Spleen (tissue), 7 donors: Measurements from ENCODE around the gene ABCC2.

Source experiments
- POLR2A ChIP-seq, 3 donors: fragments of 450-650 bp; IDR thresholded peaks; one replicate each; pipeline ENCODE4 v1.5.1; 2017; ENCODE audit warnings: antibody characterized with exemption in 3 of 3, mild to moderate bottlenecking in 1 of 3
- POLR2AphosphoS5 ChIP-seq, 3 donors: sonication (generic); formaldehyde crosslinking; IDR thresholded peaks; one replicate each; pipeline ENCODE4 v1.5.1; 2017; ENCODE audit warnings: antibody characterized with exemption in 3 of 3
- TF ChIP-seq, protein P1 (sequence below), 11 experiments: fragments of 200-600 bp in 7 of 11; fragments of 450-650 bp in 4 of 11; sonication (generic) in 4 of 11; IDR thresholded peaks in 8 of 11; conservative IDR thresholded peaks in 3 of 11; 1 replicate in 7 of 11; 2 replicates in 4 of 11; pipeline versions ENCODE4 v1.4.0 to v1.8.0; 2016 to 2021; ENCODE audit warnings: antibody characterized with exemption in 11 of 11, inconsistent platforms in 4 of 11, mild to moderate bottlenecking in 1 of 11
- donor health status: DM: no; HTN: no; CAD: no; lungs with moderate emphysema.
- donor health status: DM: no; HTN: no; CAD: no.
- donor health status: DM: no; HTN: no; CAD: no.

DNA sequence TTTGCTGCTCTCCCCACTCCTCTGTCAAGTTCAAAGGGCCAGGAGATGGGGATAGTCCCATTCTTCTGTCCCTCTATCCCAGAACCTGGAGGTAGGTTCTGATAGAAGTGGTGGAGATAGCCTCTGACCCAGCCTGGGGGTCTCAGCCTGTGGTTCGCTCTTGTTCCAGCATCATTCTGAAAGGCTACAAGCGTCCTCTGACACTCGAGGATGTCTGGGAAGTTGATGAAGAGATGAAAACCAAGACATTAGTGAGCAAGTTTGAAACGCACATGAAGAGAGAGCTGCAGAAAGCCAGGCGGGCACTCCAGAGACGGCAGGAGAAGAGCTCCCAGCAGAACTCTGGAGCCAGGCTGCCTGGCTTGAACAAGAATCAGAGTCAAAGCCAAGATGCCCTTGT lies 14.5 kb downstream of the ABCC2 start:
- TF ChIP-seq, protein P1, sequence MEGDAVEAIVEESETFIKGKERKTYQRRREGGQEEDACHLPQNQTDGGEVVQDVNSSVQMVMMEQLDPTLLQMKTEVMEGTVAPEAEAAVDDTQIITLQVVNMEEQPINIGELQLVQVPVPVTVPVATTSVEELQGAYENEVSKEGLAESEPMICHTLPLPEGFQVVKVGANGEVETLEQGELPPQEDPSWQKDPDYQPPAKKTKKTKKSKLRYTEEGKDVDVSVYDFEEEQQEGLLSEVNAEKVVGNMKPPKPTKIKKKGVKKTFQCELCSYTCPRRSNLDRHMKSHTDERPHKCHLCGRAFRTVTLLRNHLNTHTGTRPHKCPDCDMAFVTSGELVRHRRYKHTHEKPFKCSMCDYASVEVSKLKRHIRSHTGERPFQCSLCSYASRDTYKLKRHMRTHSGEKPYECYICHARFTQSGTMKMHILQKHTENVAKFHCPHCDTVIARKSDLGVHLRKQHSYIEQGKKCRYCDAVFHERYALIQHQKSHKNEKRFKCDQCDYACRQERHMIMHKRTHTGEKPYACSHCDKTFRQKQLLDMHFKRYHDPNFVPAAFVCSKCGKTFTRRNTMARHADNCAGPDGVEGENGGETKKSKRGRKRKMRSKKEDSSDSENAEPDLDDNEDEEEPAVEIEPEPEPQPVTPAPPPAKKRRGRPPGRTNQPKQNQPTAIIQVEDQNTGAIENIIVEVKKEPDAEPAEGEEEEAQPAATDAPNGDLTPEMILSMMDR (IDR thresholded peaks at IDR 0.05 in 8 of 11, conservative IDR thresholded peaks at IDR 0.05 in 3 of 11) = no peak
- TF ChIP-seq POLR2A (IDR thresholded peaks at IDR 0.05) (no peak), POLR2AphosphoS5 (IDR thresholded peaks at IDR 0.05) (no peak)
